Mesendoderm (in vitro differentiated cells): ENCODE measurements around the gene SRF.

Experiments
- DNase-seq: peaks from one replicate; pipeline ENCODE4 v3.0.0; 2013
- H2AK5ac ChIP-seq: 2 replicates; pipeline ENCODE4 v1.6.1; 2013; ENCODE audit warnings: low read length, inconsistent platforms
- H2BK120ac ChIP-seq: 2 replicates; pipeline ENCODE4 v1.6.1; 2013; ENCODE audit warnings: low read depth, mild to moderate bottlenecking, low read length, moderate library complexity, mixed read lengths
- H2BK15ac ChIP-seq: replicated peaks from 2 replicates; pipeline ENCODE4 v1.6.1; 2013; ENCODE audit warnings: low read depth, mild to moderate bottlenecking, moderate library complexity
- H2BK5ac ChIP-seq: 2 replicates; pipeline ENCODE4 v1.6.1; 2013; ENCODE audit warnings: low read length, inconsistent platforms
- H3K18ac ChIP-seq: 2 replicates; pipeline ENCODE4 v1.6.1; 2013; ENCODE audit warnings: mild to moderate bottlenecking, low read length, mixed read lengths
- H3K23ac ChIP-seq: one replicate; pipeline ENCODE4 v1.6.1; 2013; ENCODE audit warnings: low read length
- H3K27ac ChIP-seq: 2 replicates; pipeline ENCODE4 v1.5.1; 2013; ENCODE audit warnings: low read depth, mild to moderate bottlenecking, inconsistent platforms, low read length, moderate library complexity
- H3K27me3 ChIP-seq: 2 replicates; pipeline ENCODE4 v1.6.1; 2013; ENCODE audit warnings: low read length, control low read depth, mild to moderate bottlenecking, inconsistent platforms; ENCODE audit not compliant: insufficient read depth, poor library complexity
- H3K36me3 ChIP-seq: 2 replicates; pipeline ENCODE4 v1.6.1; 2013; ENCODE audit warnings: low read length, inconsistent platforms; ENCODE audit not compliant: control insufficient read depth, insufficient read depth
- H3K4ac ChIP-seq: one replicate; pipeline ENCODE4 v1.6.1; 2013; ENCODE audit warnings: low read depth, mild to moderate bottlenecking, low read length, moderate library complexity
- H3K4me1 ChIP-seq: 2 replicates; pipeline ENCODE4 v1.6.1; 2013; ENCODE audit warnings: low read depth, low read length, inconsistent platforms; ENCODE audit not compliant: control insufficient read depth
- H3K4me2 ChIP-seq: 2 replicates; pipeline ENCODE4 v1.6.1; 2013; ENCODE audit warnings: low read length
- H3K4me3 ChIP-seq: 2 replicates; pipeline ENCODE4 v1.5.1; 2013; ENCODE audit warnings: mild to moderate bottlenecking, low read length
- H3K56ac ChIP-seq: one replicate; pipeline ENCODE4 v1.6.1; 2013; ENCODE audit warnings: low read length
- H3K79me1 ChIP-seq: 2 replicates; pipeline ENCODE4 v1.6.1; 2013; ENCODE audit warnings: low read length, inconsistent platforms
- H3K79me2 ChIP-seq: 2 replicates; pipeline ENCODE4 v1.6.1; 2013; ENCODE audit warnings: mild to moderate bottlenecking, low read length; ENCODE audit not compliant: control insufficient read depth, insufficient read depth
- H3K9ac ChIP-seq: 2 replicates; pipeline ENCODE4 v1.6.1; 2013; ENCODE audit warnings: low read length, inconsistent platforms
- H4K5ac ChIP-seq: one replicate; pipeline ENCODE4 v1.6.1; 2013; ENCODE audit warnings: low read length
- H4K8ac ChIP-seq: one replicate; pipeline ENCODE4 v1.6.1; 2013; ENCODE audit warnings: low read depth, mild to moderate bottlenecking, control low read depth, low read length, moderate library complexity
- WGBS: extraction: QIAGEN DNeasy Blood & Tissue Kit; methylation state at CpG from one replicate; pipeline ENCODE4 v1.1.7; 2013; ENCODE audit warnings: low lambda C conversion rate, missing lambda C conversion rate; ENCODE audit not compliant: insufficient coverage; ENCODE audit errors: extremely low coverage; 5-methylcytosine and 5-hydroxymethylcytosine counted together

The SRF gene

GRCh38 chr6:43178150-43178549 lies 7.1 kb downstream of the SRF start:
- H3K4me2 ChIP-seq: no peak overlapping the region
- no peak overlapping the region for H3K18ac ChIP-seq
- peaks cover 15% of the 10 kb centered on the region for H3K36me3 ChIP-seq
- no peak overlapping the region for H3K23ac ChIP-seq
- no peak overlapping the region for H2BK5ac ChIP-seq
- H3K79me1 ChIP-seq: peaks cover 19% of the 10 kb centered on the region
- DNase-seq: no peak
- H4K8ac ChIP-seq: no peak overlapping the region
- H2AK5ac ChIP-seq: no peak overlapping the region
- no peak overlapping the region for H3K9ac ChIP-seq
- H3K4me3 ChIP-seq: no peak overlapping the region
- H4K5ac ChIP-seq: no peak overlapping the region
- H2BK120ac ChIP-seq: no peak overlapping the region
- no peak overlapping the region for H3K56ac ChIP-seq
- H3K79me2 ChIP-seq: peaks cover 10% of the 10 kb centered on the region
- no peaks in the 10 kb centered on the region for H3K27me3 ChIP-seq
- no peak overlapping the region for H3K27ac ChIP-seq
- H3K4ac ChIP-seq: no peak overlapping the region
- no CpG with 5 or more reads among the region's 12 CpGs for WGBS
- H2BK15ac ChIP-seq: no peak overlapping the region
- H3K4me1 ChIP-seq: peaks cover 9% of the 10 kb centered on the region

- Histone ChIP-seq H3K27me3 (no peaks in the 10 kb centered on the region), H3K4me3 (no peak overlapping the region), H3K4me2 (no peak overlapping the region), H4K5ac (no peak overlapping the region), H3K36me3 (peaks cover 15% of the 10 kb centered on the region), H3K79me2 (peaks cover 4% of the 10 kb centered on the region), H3K23ac (no peak overlapping the region), H4K8ac (no peak overlapping the region), H3K27ac (no peak overlapping the region), H2BK120ac (no peak overlapping the region), H3K4me1 (peaks cover 2% of the 10 kb centered on the region), H3K4ac (no peak overlapping the region), H3K79me1 (peaks cover 13% of the 10 kb centered on the region), H3K18ac (no peak overlapping the region), H2BK5ac (no peak overlapping the region), H2AK5ac (no peak overlapping the region), H3K9ac (no peak overlapping the region), H2BK15ac (no peak overlapping the region), H3K56ac (no peak overlapping the region)
- no CpG with 5 or more reads among the region's 20 CpGs for WGBS
- DNase-seq: no peak
Observed at GRCh38 chr6:43178951-43179830, 8.1 kb downstream of the SRF start.

- Histone ChIP-seq H3K9ac (no peak overlapping the region), H2BK15ac (no peak overlapping the region), H2AK5ac (no peak overlapping the region), H4K8ac (no peak overlapping the region), H4K5ac (no peak overlapping the region), H3K4me3 (no peak overlapping the region), H3K4me2 (no peak overlapping the region), H2BK5ac (no peak overlapping the region), H3K79me1 (peaks cover 13% of the 10 kb centered on the region), H3K23ac (no peak overlapping the region), H3K27ac (no peak overlapping the region), H3K18ac (no peak overlapping the region), H3K79me2 (peaks cover 4% of the 10 kb centered on the region), H3K36me3 (peaks cover 15% of the 10 kb centered on the region), H3K27me3 (no peaks in the 10 kb centered on the region), H2BK120ac (no peak overlapping the region), H3K4me1 (peaks cover 2% of the 10 kb centered on the region), H3K4ac (no peak overlapping the region), H3K56ac (peak overlapping the region; percentile 5)
- DNase-seq: no peak
- no CpG with 5 or more reads among the region's 7 CpGs for WGBS
Observed at GRCh38 chr6:43180058-43180457, 9.0 kb downstream of the SRF start.

- Histone ChIP-seq H3K9ac (no peak overlapping the region), H2BK5ac (no peak overlapping the region), H3K56ac (peak overlapping the region; percentile 30), H3K27ac (no peak overlapping the region), H3K36me3 (peaks cover 9% of the 10 kb centered on the region), H3K4me1 (peaks cover 2% of the 10 kb centered on the region), H4K8ac (no peak overlapping the region), H3K4ac (no peak overlapping the region), H2AK5ac (no peak overlapping the region), H3K27me3 (no peaks in the 10 kb centered on the region), H2BK15ac (no peak overlapping the region), H3K79me2 (no peaks in the 10 kb centered on the region), H3K79me1 (peaks cover 7% of the 10 kb centered on the region), H3K23ac (no peak overlapping the region), H3K4me2 (peak overlapping the region; percentile 19), H4K5ac (no peak overlapping the region), H3K4me3 (no peak overlapping the region), H2BK120ac (no peak overlapping the region), H3K18ac (no peak overlapping the region)
- DNase-seq: peak; percentile 52
- WGBS: no CpG with 5 or more reads among the region's 5 CpGs
Observed at GRCh38 chr6:43180985-43181384, 9.9 kb downstream of the SRF start.

- Histone ChIP-seq H2BK5ac (no peak overlapping the region), H3K4ac (no peak overlapping the region), H2BK15ac (no peak overlapping the region), H3K56ac (peak overlapping the region; percentile 76), H3K4me1 (peaks cover 2% of the 10 kb centered on the region), H3K79me2 (no peaks in the 10 kb centered on the region), H3K27me3 (no peaks in the 10 kb centered on the region), H3K36me3 (peaks cover 8% of the 10 kb centered on the region), H2AK5ac (no peak overlapping the region), H3K27ac (no peak overlapping the region), H3K23ac (no peak overlapping the region), H4K8ac (no peak overlapping the region), H3K4me3 (peak overlapping the region; percentile 65), H2BK120ac (no peak overlapping the region), H3K18ac (no peak overlapping the region), H4K5ac (no peak overlapping the region), H3K4me2 (peak overlapping the region; percentile 79), H3K9ac (peak overlapping the region; percentile 85), H3K79me1 (peaks cover 1% of the 10 kb centered on the region)
- WGBS: no CpG with 5 or more reads among the region's 9 CpGs
- no peak for DNase-seq
Observed at GRCh38 chr6:43181621-43181941, 10.5 kb downstream of the SRF start.
